Stomach (tissue), 4 donors: Measurements from ENCODE around the gene TRAPPC3L.

ENCODE experiments used
- EP300 ChIP-seq: sonication (generic); formaldehyde crosslinking; IDR thresholded peaks from one replicate; pipeline ENCODE4 v1.6.1; 2017; ENCODE audit warnings: antibody characterized with exemption
- POLR2A ChIP-seq, 4 donors: fragments of 450-650 bp; IDR thresholded peaks; one replicate each; pipeline ENCODE4 v1.6.1; 2016; ENCODE audit warnings: antibody characterized with exemption in 4 of 4, control low read depth in 2 of 4, mild to moderate bottlenecking in 1 of 4, moderate library complexity in 1 of 4
- TF ChIP-seq, protein P1 (sequence below), 7 experiments: fragments of 450-650 bp in 4 of 7; fragments of 200-600 bp in 3 of 7; sonication (generic) in 3 of 7; IDR thresholded peaks; one replicate each; pipeline ENCODE4 v1.5.1; 2016 to 2019; ENCODE audit warnings: antibody characterized with exemption in 7 of 7, control low read depth in 2 of 7, mild to moderate bottlenecking in 1 of 7

DNA sequence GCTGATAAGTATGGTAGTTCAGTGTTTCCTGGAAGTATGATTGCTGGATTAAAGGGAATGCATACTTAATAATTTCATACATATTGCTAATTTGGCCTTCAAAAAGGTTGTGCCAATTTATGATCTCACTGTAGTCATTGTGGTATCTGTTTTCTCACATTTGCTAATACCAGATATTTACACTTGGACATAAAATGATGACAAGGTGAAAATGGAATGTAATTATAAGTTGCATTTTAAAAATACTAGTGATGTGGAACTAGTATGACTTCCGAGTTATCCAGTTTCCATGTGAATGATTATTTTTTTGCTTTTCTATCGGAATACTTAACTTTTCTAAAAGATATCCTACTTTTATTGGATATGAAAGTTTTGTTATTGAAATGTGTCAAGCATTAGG, 41.3 kb upstream of the TRAPPC3L start:
- TF ChIP-seq, protein P1, sequence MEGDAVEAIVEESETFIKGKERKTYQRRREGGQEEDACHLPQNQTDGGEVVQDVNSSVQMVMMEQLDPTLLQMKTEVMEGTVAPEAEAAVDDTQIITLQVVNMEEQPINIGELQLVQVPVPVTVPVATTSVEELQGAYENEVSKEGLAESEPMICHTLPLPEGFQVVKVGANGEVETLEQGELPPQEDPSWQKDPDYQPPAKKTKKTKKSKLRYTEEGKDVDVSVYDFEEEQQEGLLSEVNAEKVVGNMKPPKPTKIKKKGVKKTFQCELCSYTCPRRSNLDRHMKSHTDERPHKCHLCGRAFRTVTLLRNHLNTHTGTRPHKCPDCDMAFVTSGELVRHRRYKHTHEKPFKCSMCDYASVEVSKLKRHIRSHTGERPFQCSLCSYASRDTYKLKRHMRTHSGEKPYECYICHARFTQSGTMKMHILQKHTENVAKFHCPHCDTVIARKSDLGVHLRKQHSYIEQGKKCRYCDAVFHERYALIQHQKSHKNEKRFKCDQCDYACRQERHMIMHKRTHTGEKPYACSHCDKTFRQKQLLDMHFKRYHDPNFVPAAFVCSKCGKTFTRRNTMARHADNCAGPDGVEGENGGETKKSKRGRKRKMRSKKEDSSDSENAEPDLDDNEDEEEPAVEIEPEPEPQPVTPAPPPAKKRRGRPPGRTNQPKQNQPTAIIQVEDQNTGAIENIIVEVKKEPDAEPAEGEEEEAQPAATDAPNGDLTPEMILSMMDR (IDR thresholded peaks at IDR 0.05): no peak
- TF ChIP-seq POLR2A (IDR thresholded peaks at IDR 0.05) (no peak), EP300 (no peak)
